ENCODE results near the gene POLD4. TPM values are rescaled to one million over a fixed set of nuclear protein-coding genes. Genes with fewer than 3 reads are reported as not detected.

The POLD4 gene
- total and polyA plus RNA-seq, 2 of the 13 experiments (the other 11 are each of a cell fraction or from before 2014, with no cell fraction given), result 10.5 to 27.4 TPM

DNA sequence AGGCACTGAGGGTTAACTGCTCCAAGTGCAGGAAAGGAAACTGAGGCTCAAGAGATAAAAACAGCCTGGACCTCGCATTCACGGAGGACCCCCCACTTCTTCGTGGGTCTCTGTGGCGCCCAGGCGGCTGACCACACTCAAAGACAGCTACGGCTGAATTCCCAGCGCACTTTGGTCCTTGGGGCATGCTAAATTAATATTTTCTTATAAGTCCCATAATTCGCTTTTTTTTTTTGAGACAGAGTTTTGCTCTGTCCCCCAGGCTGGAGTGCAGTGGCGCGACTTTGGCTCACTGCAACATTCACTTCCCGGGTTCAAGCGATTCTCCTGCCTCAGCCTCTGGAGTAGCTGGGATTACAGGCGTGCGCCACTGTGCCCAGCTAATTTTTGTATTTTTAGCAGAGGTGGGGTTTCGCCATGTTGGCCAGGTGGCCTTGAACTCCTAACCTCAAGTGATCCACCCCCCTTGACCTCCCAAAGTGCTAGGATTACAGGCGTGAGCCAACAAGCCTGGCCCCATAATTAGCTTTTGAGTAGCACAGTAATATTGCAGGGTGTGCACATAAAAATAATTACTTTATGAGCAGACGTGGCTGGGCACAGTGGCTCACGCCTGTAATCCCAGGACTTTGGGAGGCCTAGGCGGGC lies 49.0 kb upstream of the POLD4 start (continued):
- peak; percentile 49; the same call in 1 of the 2 replicates for TF ChIP-seq ZBTB33 (CRISPR knock-in tag; IDR thresholded peaks at IDR 0.05)
- TF ChIP-seq ZNF580 (CRISPR knock-in tag; IDR thresholded peaks at IDR 0.05; ENCODE audit: borderline replicate concordance, low read depth), result 0 out of 2 replicates have a peak, but pooled peaks have one; percentile 0
- 0 out of 2 replicates have a peak, but pooled peaks have one; percentile 5 for TF ChIP-seq RXRA (CRISPR knock-in tag; IDR thresholded peaks at IDR 0.05)
- TF ChIP-seq, protein P1, sequence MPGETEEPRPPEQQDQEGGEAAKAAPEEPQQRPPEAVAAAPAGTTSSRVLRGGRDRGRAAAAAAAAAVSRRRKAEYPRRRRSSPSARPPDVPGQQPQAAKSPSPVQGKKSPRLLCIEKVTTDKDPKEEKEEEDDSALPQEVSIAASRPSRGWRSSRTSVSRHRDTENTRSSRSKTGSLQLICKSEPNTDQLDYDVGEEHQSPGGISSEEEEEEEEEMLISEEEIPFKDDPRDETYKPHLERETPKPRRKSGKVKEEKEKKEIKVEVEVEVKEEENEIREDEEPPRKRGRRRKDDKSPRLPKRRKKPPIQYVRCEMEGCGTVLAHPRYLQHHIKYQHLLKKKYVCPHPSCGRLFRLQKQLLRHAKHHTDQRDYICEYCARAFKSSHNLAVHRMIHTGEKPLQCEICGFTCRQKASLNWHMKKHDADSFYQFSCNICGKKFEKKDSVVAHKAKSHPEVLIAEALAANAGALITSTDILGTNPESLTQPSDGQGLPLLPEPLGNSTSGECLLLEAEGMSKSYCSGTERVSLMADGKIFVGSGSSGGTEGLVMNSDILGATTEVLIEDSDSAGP (CRISPR knock-in tag; IDR thresholded peaks at IDR 0.05; ENCODE audit: borderline replicate concordance), result 0 out of 2 replicates have a peak, but pooled peaks have one; percentile 37
- TF ChIP-seq ZNF224 (CRISPR knock-in tag; IDR thresholded peaks at IDR 0.05), result peak; percentile 32; the same call in 1 of the 2 replicates
- 0 out of 2 replicates have a peak, but pooled peaks have one; percentile 26 for TF ChIP-seq NCOR1 (IDR thresholded peaks at IDR 0.05; ENCODE audit: borderline replicate concordance, low read length)
- peak; percentile 68; the same call in 1 of the 2 replicates for TF ChIP-seq NR2F6 (IDR thresholded peaks at IDR 0.05)
- peak; percentile 74 for TF ChIP-seq NR2F6 (CRISPR knock-in tag; IDR thresholded peaks at IDR 0.05)
- peak; percentile 52; the same call in 1 of the 2 replicates for TF ChIP-seq PITX1 (CRISPR knock-in tag; IDR thresholded peaks at IDR 0.05)
- TF ChIP-seq TAF1 (CRISPR knock-in tag; IDR thresholded peaks at IDR 0.05), result 0 out of 2 replicates have a peak, but pooled peaks have one; percentile 31
- TF ChIP-seq, protein P2, sequence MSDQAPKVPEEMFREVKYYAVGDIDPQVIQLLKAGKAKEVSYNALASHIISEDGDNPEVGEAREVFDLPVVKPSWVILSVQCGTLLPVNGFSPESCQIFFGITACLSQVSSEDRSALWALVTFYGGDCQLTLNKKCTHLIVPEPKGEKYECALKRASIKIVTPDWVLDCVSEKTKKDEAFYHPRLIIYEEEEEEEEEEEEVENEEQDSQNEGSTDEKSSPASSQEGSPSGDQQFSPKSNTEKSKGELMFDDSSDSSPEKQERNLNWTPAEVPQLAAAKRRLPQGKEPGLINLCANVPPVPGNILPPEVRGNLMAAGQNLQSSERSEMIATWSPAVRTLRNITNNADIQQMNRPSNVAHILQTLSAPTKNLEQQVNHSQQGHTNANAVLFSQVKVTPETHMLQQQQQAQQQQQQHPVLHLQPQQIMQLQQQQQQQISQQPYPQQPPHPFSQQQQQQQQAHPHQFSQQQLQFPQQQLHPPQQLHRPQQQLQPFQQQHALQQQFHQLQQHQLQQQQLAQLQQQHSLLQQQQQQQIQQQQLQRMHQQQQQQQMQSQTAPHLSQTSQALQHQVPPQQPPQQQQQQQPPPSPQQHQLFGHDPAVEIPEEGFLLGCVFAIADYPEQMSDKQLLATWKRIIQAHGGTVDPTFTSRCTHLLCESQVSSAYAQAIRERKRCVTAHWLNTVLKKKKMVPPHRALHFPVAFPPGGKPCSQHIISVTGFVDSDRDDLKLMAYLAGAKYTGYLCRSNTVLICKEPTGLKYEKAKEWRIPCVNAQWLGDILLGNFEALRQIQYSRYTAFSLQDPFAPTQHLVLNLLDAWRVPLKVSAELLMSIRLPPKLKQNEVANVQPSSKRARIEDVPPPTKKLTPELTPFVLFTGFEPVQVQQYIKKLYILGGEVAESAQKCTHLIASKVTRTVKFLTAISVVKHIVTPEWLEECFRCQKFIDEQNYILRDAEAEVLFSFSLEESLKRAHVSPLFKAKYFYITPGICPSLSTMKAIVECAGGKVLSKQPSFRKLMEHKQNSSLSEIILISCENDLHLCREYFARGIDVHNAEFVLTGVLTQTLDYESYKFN (CRISPR knock-in tag; conservative IDR thresholded peaks at IDR 0.05), result 0 out of 2 replicates have a peak, but pooled peaks have one; percentile 37
